GM18951 (cell line): ENCODE results near the gene CHTOP.

ENCODE experiments used
- POLR2A ChIP-seq: IDR thresholded peaks from 4 replicates; pipeline ENCODE4 v1.6.1; 2011; ENCODE audit warnings: mild to moderate bottlenecking; ENCODE audit not compliant: insufficient read length, insufficient read depth; ENCODE audit errors: extremely low read depth
- in situ Hi-C: fragments of 300-500 bp; cut with MboI; formaldehyde crosslinking; loops from one replicate; pipeline ENCODE4 v1.12.0; 2022; ENCODE audit warnings: low sequenced_read_pairs, mixed read lengths, inconsistent platforms; ENCODE audit not compliant: unreplicated experiment

Gene CHTOP

GRCh38 chr1:153616144-153616916 lies 17.5 kb upstream of the CHTOP start, which contains the start of gene S100A14:
Gene S100A14 (minus strand): TSS chr1:153616325. CDS start chr1:153615858, 467 bp downstream.
- no peak for TF ChIP-seq POLR2A
- in situ Hi-C loops = no loop called here

DNA sequence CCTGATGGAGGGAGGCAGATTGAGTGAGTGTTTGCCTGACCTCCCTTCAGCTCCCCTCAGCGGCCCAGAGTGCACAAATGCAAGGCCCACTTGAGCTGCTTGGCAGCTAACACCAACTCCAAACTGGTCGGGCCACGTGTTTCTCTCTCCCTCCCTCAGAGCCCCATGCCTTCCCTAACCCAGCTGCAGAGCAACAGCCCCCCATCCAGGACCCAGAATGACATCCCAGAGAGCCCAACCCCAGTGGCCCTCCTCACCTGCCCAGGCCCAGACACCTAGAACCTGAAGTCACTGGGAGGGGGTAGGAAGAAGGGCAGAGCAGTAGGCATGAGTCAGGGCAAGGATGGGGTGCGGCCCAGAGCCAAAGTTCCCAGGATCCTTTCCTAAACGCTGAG lies 17.0 kb upstream of the CHTOP start:
- no peak for TF ChIP-seq POLR2A
- in situ Hi-C loops = no loop called here

- in situ Hi-C loops = no loop called here
- no peak for TF ChIP-seq POLR2A
These were observed 16.2 kb upstream of the CHTOP start for GRCh38 chr1:153617663-153618062.

DNA sequence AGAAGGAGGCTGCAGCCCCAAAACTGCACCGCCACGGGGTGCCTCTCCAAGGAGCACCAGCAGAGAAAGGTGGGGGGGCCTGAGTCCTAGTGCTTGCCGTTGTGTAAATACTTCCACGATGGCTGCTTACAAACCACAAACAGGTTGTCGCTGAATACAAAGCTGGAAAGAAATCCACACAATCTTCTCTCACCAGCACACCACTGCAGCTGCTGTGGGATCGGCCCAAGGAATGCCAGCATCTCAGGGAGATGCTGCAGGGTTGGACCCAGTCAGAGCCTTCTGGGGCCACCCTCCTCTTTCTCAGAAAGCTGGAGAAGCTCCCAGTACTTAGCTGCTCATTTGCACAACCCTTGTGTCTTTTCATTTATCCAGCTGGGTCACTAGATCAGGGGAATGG lies 14.7 kb upstream of the CHTOP start:
- in situ Hi-C loops = no loop called here
- TF ChIP-seq POLR2A = no peak

DNA sequence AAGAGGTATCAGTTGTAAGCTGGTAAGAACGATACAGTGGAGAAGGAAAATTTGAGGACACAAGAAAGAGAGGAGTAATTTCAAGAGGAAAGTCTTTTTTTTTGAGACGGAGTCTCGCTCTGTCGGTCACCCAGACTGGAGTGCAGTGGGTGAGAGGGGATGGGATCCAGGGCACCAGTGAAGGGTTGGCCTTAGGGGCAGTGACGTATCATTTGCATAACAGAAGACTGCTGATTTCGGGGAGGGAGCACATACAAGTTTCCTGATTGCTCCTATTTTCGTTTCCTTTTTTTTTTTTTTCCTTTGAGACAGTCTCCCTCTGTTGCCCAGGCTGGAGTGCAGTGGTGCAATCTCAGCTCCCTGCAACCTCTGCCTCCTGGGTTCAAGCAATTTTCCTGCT lies 10.8 kb upstream of the CHTOP start:
- TF ChIP-seq POLR2A = no peak
- in situ Hi-C loops = no loop called here

DNA sequence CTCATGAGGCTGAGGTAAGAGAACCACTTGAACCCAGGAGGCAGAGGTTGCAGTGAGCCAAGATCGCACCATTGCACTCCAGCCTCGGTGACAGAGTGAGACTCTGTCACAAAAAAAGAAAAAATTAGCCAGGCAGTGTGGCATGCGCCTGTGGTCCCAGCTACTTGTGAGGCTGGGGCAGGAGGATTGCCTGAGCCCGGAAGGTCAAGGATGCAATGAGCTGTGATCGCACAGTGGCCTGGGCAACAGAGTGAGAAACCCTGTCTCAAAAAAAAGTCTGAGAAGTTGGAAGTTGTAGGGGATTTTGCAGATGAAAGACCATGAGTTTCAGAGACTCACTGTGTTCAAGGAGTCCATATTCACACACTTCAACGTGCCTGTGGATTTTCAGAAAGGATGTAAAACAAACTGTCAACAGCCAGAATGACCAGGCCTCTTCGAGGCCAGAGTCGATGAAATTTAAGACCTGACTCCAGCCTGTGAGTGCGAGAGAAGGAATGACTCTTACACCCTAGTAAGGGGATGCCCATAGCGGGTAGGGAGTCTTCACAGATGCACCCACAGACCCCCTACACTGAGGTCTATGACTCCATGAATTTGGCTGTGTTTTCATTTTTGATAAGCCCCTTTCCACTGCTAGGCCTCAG lies 8.8 kb upstream of the CHTOP start:
- in situ Hi-C loops = no loop called here

DNA sequence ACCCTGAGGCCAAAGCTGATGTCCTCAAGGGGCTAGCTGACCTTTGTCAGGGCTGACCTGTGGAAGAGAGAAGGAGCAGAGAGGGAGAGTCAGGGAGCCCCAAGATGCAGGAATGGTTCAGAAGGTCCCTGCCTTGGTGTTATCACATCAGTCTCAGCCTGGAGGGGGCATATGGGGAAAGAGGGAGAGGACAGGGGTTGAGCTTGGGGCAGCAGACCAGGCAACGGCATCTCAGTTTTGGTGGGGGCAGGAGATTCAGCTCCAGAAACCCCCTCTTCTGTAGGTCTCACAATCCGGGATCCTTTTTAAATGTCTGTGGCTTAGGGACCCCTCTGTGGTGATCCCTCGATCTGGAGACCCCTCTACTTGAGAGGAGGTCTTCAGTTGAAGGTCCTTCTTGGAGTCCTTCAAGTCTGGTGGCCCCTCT lies 7.4 kb upstream of the CHTOP start:
- in situ Hi-C loops = no loop called here
- no peak for TF ChIP-seq POLR2A

More for the DNA sequence above, 8.8 kb upstream of the CHTOP start:
- TF ChIP-seq POLR2A = no peak

GRCh38 chr1:153626904-153627714 lies 6.8 kb upstream of the CHTOP start, which contains the start of gene S100A13:
Gene S100A13 (minus strand): TSS chr1:153627505. CDS start chr1:153626472, 1,033 bp downstream.
- TF ChIP-seq POLR2A = no peak
- in situ Hi-C loops = no loop called here

DNA sequence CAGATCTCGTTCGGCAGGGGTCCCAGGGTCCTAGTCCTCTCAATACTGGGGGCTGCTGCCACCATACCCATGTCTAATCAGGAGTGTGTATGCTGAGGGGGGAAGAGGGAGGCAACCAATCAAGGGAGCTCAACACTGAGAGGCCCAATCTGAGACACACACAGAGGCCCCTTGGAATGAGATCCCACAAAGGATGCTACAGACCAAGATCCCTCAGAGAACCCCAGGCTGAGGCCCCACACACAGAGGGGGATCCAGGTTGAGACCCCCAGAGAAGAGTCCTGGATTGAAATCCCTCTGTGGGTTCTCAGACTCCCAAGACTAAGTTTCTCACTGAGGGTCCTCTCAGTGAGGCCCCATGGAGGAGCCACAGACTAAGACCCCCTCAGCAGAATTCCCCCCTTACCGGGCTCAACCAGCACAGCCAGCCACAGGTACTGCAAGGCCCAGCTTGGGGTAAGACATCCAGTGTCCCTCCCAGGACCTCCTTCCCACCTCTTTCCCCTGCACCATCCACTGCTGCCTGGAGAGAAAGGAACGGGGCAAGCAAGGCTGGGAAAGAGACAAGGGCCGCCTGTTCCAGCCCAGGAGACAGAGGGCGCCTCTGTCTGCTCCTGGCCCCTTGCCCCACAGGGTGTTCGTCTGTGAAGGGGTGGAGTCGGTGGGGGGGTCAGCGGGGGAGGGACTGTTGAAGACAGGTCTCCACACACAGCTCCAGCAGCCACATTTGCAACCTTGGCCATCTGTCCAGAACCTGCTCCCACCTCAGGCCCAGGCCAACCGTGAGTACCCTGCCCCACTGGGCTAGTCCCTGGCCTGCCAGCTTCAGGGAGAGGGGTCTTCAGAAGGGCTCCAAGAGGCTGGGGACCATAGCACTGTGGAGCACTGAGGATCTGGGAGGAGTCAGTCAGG lies 5.9 kb upstream of the CHTOP start, which contains the start of gene S100A1:
S100A1 (plus strand) TSS at position 720 of the 912 bp plus-strand sequence. CDS start 2,088 bp downstream, outside the sequence.
- TF ChIP-seq POLR2A = no peak
- in situ Hi-C loops = no loop called here

GRCh38 chr1:153628638-153629342 lies 5.1 kb upstream of the CHTOP start:
- no peak for TF ChIP-seq POLR2A
- in situ Hi-C loops = no loop called here

GRCh38 chr1:153629343-153629665 lies 4.6 kb upstream of the CHTOP start:
- no peak for TF ChIP-seq POLR2A
- in situ Hi-C loops = no loop called here

DNA sequence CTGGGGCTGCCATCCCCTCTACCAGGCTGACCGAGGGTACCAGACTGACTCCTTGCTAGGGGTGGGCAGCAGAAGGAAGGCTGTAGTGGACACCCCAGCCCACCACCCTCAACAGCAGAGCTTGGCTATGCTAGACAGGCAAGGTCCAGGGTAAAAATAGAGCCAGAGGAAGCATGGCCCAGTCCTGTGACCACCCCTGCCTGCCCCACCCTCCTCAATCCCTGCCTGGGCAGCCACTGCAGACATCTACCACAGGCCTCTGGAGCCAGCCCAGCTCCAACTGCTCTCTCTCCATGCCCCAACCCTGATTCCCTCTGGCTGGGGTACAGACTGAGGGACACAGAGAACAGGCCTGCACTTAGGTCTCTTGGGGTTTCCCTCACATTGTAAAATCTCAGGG lies 3.9 kb upstream of the CHTOP start:
- TF ChIP-seq POLR2A = no peak
- in situ Hi-C loops = no loop called here
